IMR-90 (cell line): ENCODE measurements around the gene DCC. TPM values are rescaled to one million over a fixed set of nuclear protein-coding genes. Genes with fewer than 3 reads are reported as not detected.

Experiments used
- ATAC-seq: fragments of 200-7000 bp; cut with Tn5 transposase; 2 replicates; pipeline ENCODE4 v1.9.1; 2020; ENCODE audit warnings: low read depth, mild to moderate bottlenecking, moderate library complexity
- BruUV-seq: library from RNA; stranded (reverse); fragments of 400-500 nt; replicated peaks from 2 replicates; lab custom pipeline; 2021; lab: Mats Ljungman, UMichigan
- CTCF ChIA-PET: fragments of 300-600 bp; formaldehyde crosslinking; extraction: SDS; loops from one replicate; lab custom pipeline; 2021; ENCODE audit warnings: antibody characterized with exemption; lab: Yijun Ruan, JAX
- POLR2A ChIA-PET: fragments of 300-600 bp; sonication (Branson Sonifier 250); formaldehyde crosslinking; loops from one replicate; lab custom pipeline; 2022; ENCODE audit warnings: antibody characterized with exemption; ENCODE audit not compliant: unreplicated experiment; lab: Charles Lee
- DNase-seq: peaks from one replicate; pipeline ENCODE4 v3.0.0; 2013
- H2AFZ ChIP-seq: replicated peaks from 2 replicates; pipeline ENCODE3; 2013; ENCODE audit warnings: low read length, mild to moderate bottlenecking; ENCODE audit not compliant: poor library complexity
- H2AK5ac ChIP-seq: 2 replicates; pipeline ENCODE4 v1.6.1; 2013; ENCODE audit warnings: low read depth, low read length, inconsistent platforms
- H2AK9ac ChIP-seq: replicated peaks from 2 replicates; pipeline ENCODE3; 2013; ENCODE audit warnings: mild to moderate bottlenecking, low read depth, low read length, moderate library complexity; ENCODE audit not compliant: poor library complexity
- H2BK120ac ChIP-seq: 2 replicates; pipeline ENCODE4 v1.6.1; 2013; ENCODE audit warnings: low read depth, low read length, inconsistent platforms
- H2BK15ac ChIP-seq: 3 replicates; pipeline ENCODE4 v1.6.1; 2013; ENCODE audit warnings: low read depth, low read length, inconsistent platforms
- H2BK20ac ChIP-seq: 2 replicates; pipeline ENCODE4 v1.6.1; 2013; ENCODE audit warnings: low read depth, mild to moderate bottlenecking, inconsistent platforms, low read length, moderate library complexity
- H2BK5ac ChIP-seq: 2 replicates; pipeline ENCODE4 v1.6.1; 2013; ENCODE audit warnings: mild to moderate bottlenecking, low read depth, low read length, inconsistent platforms; ENCODE audit not compliant: poor library complexity, severe bottlenecking
- H3K14ac ChIP-seq: replicated peaks from 2 replicates; pipeline ENCODE4 v1.6.1; 2013; ENCODE audit warnings: low read depth, low read length, inconsistent platforms
- H3K18ac ChIP-seq: 2 replicates; pipeline ENCODE4 v1.6.1; 2013; ENCODE audit warnings: low read depth, low read length, control low read depth
- H3K23ac ChIP-seq: 2 replicates; pipeline ENCODE4 v1.6.1; 2013; ENCODE audit warnings: low read depth, low read length, inconsistent platforms
- H3K27ac ChIP-seq: 2 replicates; pipeline ENCODE4 v1.5.1; 2013; ENCODE audit warnings: mild to moderate bottlenecking, control low read depth, low read length; ENCODE audit not compliant: insufficient read depth
- H3K27me3 ChIP-seq: 2 replicates; pipeline ENCODE4 v1.6.1; 2013; ENCODE audit warnings: low read length; ENCODE audit not compliant: control insufficient read depth, insufficient read depth
- H3K36me3 ChIP-seq: 2 replicates; pipeline ENCODE4 v1.6.1; 2013; ENCODE audit warnings: low read length, mixed read lengths; ENCODE audit not compliant: control insufficient read depth, insufficient read depth
- H3K4ac ChIP-seq: 2 replicates; pipeline ENCODE4 v1.6.1; 2013; ENCODE audit warnings: low read depth, low read length, inconsistent platforms
- H3K4me1 ChIP-seq: 2 replicates; pipeline ENCODE4 v1.6.1; 2013; ENCODE audit warnings: low read length, mixed read lengths; ENCODE audit not compliant: control insufficient read depth, insufficient read depth
- H3K4me2 ChIP-seq: 2 replicates; pipeline ENCODE4 v1.6.1; 2013; ENCODE audit warnings: low read depth, mild to moderate bottlenecking, control low read depth, low read length, moderate library complexity
- H3K4me3 ChIP-seq: 2 replicates; pipeline ENCODE4 v1.5.1; 2013; ENCODE audit warnings: low read depth, mild to moderate bottlenecking, control low read depth, low read length, moderate library complexity; ENCODE audit not compliant: insufficient read depth
- H3K56ac ChIP-seq: 2 replicates; pipeline ENCODE4 v1.6.1; 2013; ENCODE audit warnings: low read length, inconsistent platforms; ENCODE audit not compliant: insufficient read depth; ENCODE audit errors: extremely low read depth
- H3K79me1 ChIP-seq, 2 experiments: 2 replicates each; pipeline ENCODE4 v1.6.1; 2013; ENCODE audit warnings: low read length in 2 of 2, inconsistent platforms in 1 of 2, low read depth in 1 of 2
- H3K9ac ChIP-seq: 2 replicates; pipeline ENCODE4 v1.6.1; 2013; ENCODE audit warnings: low read depth, low read length, control low read depth
- H3K9me1 ChIP-seq: 2 replicates; pipeline ENCODE4 v1.6.1; 2013; ENCODE audit warnings: low read length, inconsistent platforms; ENCODE audit not compliant: insufficient read depth
- H3K9me3 ChIP-seq: 2 replicates; pipeline ENCODE4 v1.6.1; 2013; ENCODE audit warnings: low read length; ENCODE audit not compliant: control insufficient read depth, insufficient read depth
- H4K20me1 ChIP-seq: 2 replicates; pipeline ENCODE4 v1.6.1; 2013; ENCODE audit warnings: low read length, inconsistent platforms; ENCODE audit not compliant: insufficient read depth
- H4K5ac ChIP-seq: 2 replicates; pipeline ENCODE4 v1.6.1; 2013; ENCODE audit warnings: mild to moderate bottlenecking, low read depth, low read length, control low read depth
- H4K8ac ChIP-seq, 2 experiments: 2 replicates each; pipeline ENCODE4 v1.6.1; 2013; ENCODE audit warnings: low read depth in 2 of 2, low read length in 2 of 2, control low read depth in 1 of 2, inconsistent platforms in 1 of 2
- H4K91ac ChIP-seq: 2 replicates; pipeline ENCODE4 v1.6.1; 2013; ENCODE audit warnings: low read depth, low read length, inconsistent platforms; ENCODE audit not compliant: insufficient read depth
- BHLHE40 ChIP-seq: fragments of 150-350 bp; IDR thresholded peaks from 2 replicates; pipeline ENCODE4 v1.6.1; 2016; ENCODE audit warnings: mild to moderate bottlenecking, low read depth, low read length
- CEBPB ChIP-seq: IDR thresholded peaks from 2 replicates; pipeline ENCODE4 v1.6.1; 2012; ENCODE audit warnings: low read depth, low read length, improper control_type of control experiment
- CHD1 ChIP-seq: IDR thresholded peaks from 2 replicates; pipeline ENCODE4 v1.6.1; 2012; ENCODE audit warnings: low read depth, low read length, improper control_type of control experiment
- CTCF ChIP-seq: conservative IDR thresholded peaks from 2 replicates; pipeline ENCODE4 v1.5.1; 2012; ENCODE audit warnings: mild to moderate bottlenecking, low read depth, low read length, improper control_type of control experiment
- ELK1 ChIP-seq: fragments of 150-350 bp; IDR thresholded peaks from 2 replicates; pipeline ENCODE4 v1.6.1; 2016; ENCODE audit warnings: low read depth, mild to moderate bottlenecking, low read length, moderate library complexity, borderline replicate concordance
- FOS ChIP-seq: fragments of 150-350 bp; IDR thresholded peaks from 2 replicates; pipeline ENCODE4 v1.6.1; 2016; ENCODE audit warnings: low read depth, low read length
- MAFK ChIP-seq: IDR thresholded peaks from 2 replicates; pipeline ENCODE4 v1.6.1; 2012; ENCODE audit warnings: low read depth, low read length, improper control_type of control experiment
- MAZ ChIP-seq: IDR thresholded peaks from 2 replicates; pipeline ENCODE4 v1.6.1; 2012; ENCODE audit warnings: low read depth, mild to moderate bottlenecking, low read length, improper control_type of control experiment, moderate library complexity, borderline replicate concordance
- RAD21 ChIP-seq: IDR thresholded peaks from 2 replicates; pipeline ENCODE4 v1.6.1; 2012; ENCODE audit warnings: low read length, improper control_type of control experiment
- RCOR1 ChIP-seq: IDR thresholded peaks from 2 replicates; pipeline ENCODE4 v1.6.1; 2012; ENCODE audit warnings: mild to moderate bottlenecking, low read length, improper control_type of control experiment; ENCODE audit not compliant: insufficient replicate concordance
- RFX5 ChIP-seq: IDR thresholded peaks from 2 replicates; pipeline ENCODE4 v1.8.0; 2012; ENCODE audit warnings: low read depth, mild to moderate bottlenecking, low read length, moderate library complexity
- SMC3 ChIP-seq: fragments of 150-350 bp; IDR thresholded peaks from 2 replicates; pipeline ENCODE4 v1.6.1; 2016; ENCODE audit warnings: low read depth, mild to moderate bottlenecking, antibody characterized with exemption, low read length, moderate library complexity
- USF2 ChIP-seq: fragments of 150-350 bp; IDR thresholded peaks from 2 replicates; pipeline ENCODE4 v1.6.1; 2017; ENCODE audit warnings: mild to moderate bottlenecking, antibody characterized with exemption, low read length, low read depth
- dilution Hi-C: fragments of 300-500 bp; cut with HindIII; formaldehyde crosslinking; loops from one replicate; pipeline ENCODE4 v1.14.3; 2018; ENCODE audit warnings: low sequenced_read_pairs; ENCODE audit not compliant: unreplicated experiment
- in situ Hi-C: fragments of 300-500 bp; cut with MboI; formaldehyde crosslinking; loops from 3 replicates; pipeline ENCODE4 v1.14.3; 2019; ENCODE audit warnings: low sequenced_read_pairs, inconsistent platforms, mixed read lengths
- intact Hi-C: fragments of 100-400 bp; cut with micrococcal nuclease; formaldehyde crosslinking; loops from 2 replicates; pipeline ENCODE4 v1.10.0; 2022
- polyA plus RNA-seq, 3 experiments: library from polyadenylated mRNA; depleted of rRNA; stranded (reverse); fragments of >200 nt; gene quantifications; 2 replicates each; pipeline ENCODE4 v1.2.3, GENCODE V29; 2012; ENCODE audit warnings: low replicate concordance in 1 of 3
- total RNA-seq: library from RNA; depleted of rRNA; stranded (reverse); fragments of >200 nt; gene quantifications from 2 replicates; pipeline ENCODE4 v1.2.3, GENCODE V29; 2012

The DCC gene
- total and polyA plus RNA-seq, 2 of the 4 experiments (the other 2 are of a cell fraction): 0.31 to 0.54 TPM

GRCh38 chr18:52691841-52692240, 351.8 kb downstream of the DCC start:
- Histone ChIP-seq H2BK120ac (no peak overlapping the region), H3K4me1 (no peaks in the 10 kb centered on the region), H2AK5ac (no peak overlapping the region), H3K4me3 (no peak overlapping the region), H4K5ac (no peak overlapping the region), H3K4me2 (no peak overlapping the region), H4K8ac (no peak overlapping the region), H2AFZ (no peak overlapping the region), H3K56ac (no peak overlapping the region), H3K27me3 (no peaks in the 10 kb centered on the region), H3K14ac (no peak overlapping the region), H3K27ac (no peak overlapping the region), H3K79me1 (no peaks in the 10 kb centered on the region), H2BK5ac (no peak overlapping the region), H3K23ac (no peak overlapping the region), H2AK9ac (no peak overlapping the region), H3K4ac (no peak overlapping the region), H3K9me3 (peaks cover 3% of the 10 kb centered on the region; the same call in 1 of the 2 replicates), H3K9ac (no peak overlapping the region), H4K20me1 (no peaks in the 10 kb centered on the region), H4K91ac (no peak overlapping the region), H3K9me1 (no peaks in the 10 kb centered on the region), H3K36me3 (no peaks in the 10 kb centered on the region), H3K18ac (no peak overlapping the region), H2BK20ac (no peak overlapping the region), H2BK15ac (no peak overlapping the region)
- no TSS peak for BruUV-seq
- ChIA-PET CTCF (interaction anchor here (0.7 kb wide), 1 partner anchor 646 kb away, joined by 3 read pairs; no protein-coding TSS in a partner anchor), POLR2A (no interaction called here)
- dilution Hi-C loops: no loop called here
- ATAC-seq: no peak
- in situ Hi-C loops: loop anchor here (25.0 kb wide), 2 partner anchors 1030 to 1580 kb away; no protein-coding TSS in a partner anchor
- no peak for TF ChIP-seq CTCF
- TF ChIP-seq RAD21: no peak
- TF ChIP-seq USF2: no peak
- no peak for TF ChIP-seq RCOR1
- no peak for TF ChIP-seq MAZ
- no peak for TF ChIP-seq CEBPB
- TF ChIP-seq FOS: no peak
- no peak for TF ChIP-seq BHLHE40
- TF ChIP-seq MAFK: no peak
- no peak for TF ChIP-seq CHD1
- TF ChIP-seq SMC3: no peak
- no peak for TF ChIP-seq ELK1
- no peak for TF ChIP-seq RFX5
- intact Hi-C loops: no loop called here
- DNase-seq: no peak
